MM.1S (cell line): Measurements from ENCODE around the gene IFT122.

Experiments used
- DNase-seq: peaks from one replicate; pipeline ENCODE4 v3.0.0-alpha.2; 2015
- H2AFZ ChIP-seq: fragments of 300-600 bp; sonication (generic); 2 replicates; pipeline ENCODE4 v1.6.0; 2016; ENCODE audit warnings: antibody characterized with exemption, low read length
- H3F3A ChIP-seq: fragments of 300-600 bp; sonication (generic); 2 replicates; pipeline ENCODE4 v1.6.1; 2016; ENCODE audit warnings: mild to moderate bottlenecking, antibody characterized with exemption, low read length, moderate library complexity, mixed read lengths; ENCODE audit not compliant: insufficient read depth
- H3K27ac ChIP-seq: fragments of 300-600 bp; sonication (generic); 2 replicates; pipeline ENCODE4 v1.5.1; 2016; ENCODE audit warnings: mild to moderate bottlenecking, low read length
- H3K27me3 ChIP-seq: fragments of 300-600 bp; sonication (generic); replicated peaks from 2 replicates; pipeline ENCODE4 v1.6.0; 2016; ENCODE audit warnings: low read length; ENCODE audit not compliant: insufficient read depth
- H3K36me3 ChIP-seq: fragments of 300-600 bp; sonication (generic); replicated peaks from 2 replicates; pipeline ENCODE4 v1.6.1; 2016; ENCODE audit warnings: mild to moderate bottlenecking, low read length, mixed read lengths; ENCODE audit not compliant: insufficient read depth
- H3K4me1 ChIP-seq: fragments of 300-600 bp; sonication (generic); 2 replicates; pipeline ENCODE4 v1.6.1; 2016; ENCODE audit warnings: low read length, mixed read lengths
- H3K4me2 ChIP-seq: fragments of 300-600 bp; sonication (generic); 2 replicates; pipeline ENCODE4 v1.6.0; 2016; ENCODE audit warnings: low read depth, low read length
- H3K4me3 ChIP-seq: fragments of 300-600 bp; sonication (generic); 2 replicates; pipeline ENCODE4 v1.5.1; 2016; ENCODE audit warnings: low read length, mixed read lengths
- H3K79me2 ChIP-seq: fragments of 300-600 bp; sonication (generic); 2 replicates; pipeline ENCODE4 v1.6.1; 2016; ENCODE audit warnings: mixed run types, low read length, mixed read lengths
- H3K9ac ChIP-seq: fragments of 300-600 bp; sonication (generic); 2 replicates; pipeline ENCODE4 v1.6.1; 2016; ENCODE audit warnings: low read length, mixed read lengths
- H3K9me2 ChIP-seq: fragments of 300-600 bp; sonication (generic); replicated peaks from 2 replicates; pipeline ENCODE4 v1.6.1; 2016; ENCODE audit warnings: mild to moderate bottlenecking, low read length, mixed read lengths; ENCODE audit not compliant: insufficient read depth
- H3K9me3 ChIP-seq: fragments of 300-600 bp; sonication (generic); replicated peaks from 2 replicates; pipeline ENCODE4 v1.6.1; 2016; ENCODE audit warnings: mild to moderate bottlenecking, low read length, mixed read lengths; ENCODE audit not compliant: insufficient read depth
- H4K20me1 ChIP-seq: fragments of 300-600 bp; sonication (generic); 2 replicates; pipeline ENCODE4 v1.6.1; 2016; ENCODE audit warnings: mild to moderate bottlenecking, low read length, moderate library complexity, mixed read lengths; ENCODE audit not compliant: insufficient read depth
- EZH2 ChIP-seq: fragments of 300-600 bp; sonication (generic); optimal IDR thresholded peaks from 2 replicates; pipeline ENCODE3; 2017; ENCODE audit warnings: low read depth, mild to moderate bottlenecking, antibody characterized with exemption, low read length, mixed read lengths
- EZH2phosphoT487 ChIP-seq: fragments of 300-600 bp; sonication (generic); IDR thresholded peaks from 2 replicates; pipeline ENCODE4 v1.6.1; 2018; ENCODE audit warnings: antibody characterized with exemption, low read length
- TF ChIP-seq, protein P1 (sequence below): fragments of 300-600 bp; sonication (generic); IDR thresholded peaks from 2 replicates; pipeline ENCODE4 v1.5.1; 2016; ENCODE audit warnings: antibody characterized with exemption, low read length, mixed read lengths

Gene IFT122

DNA sequence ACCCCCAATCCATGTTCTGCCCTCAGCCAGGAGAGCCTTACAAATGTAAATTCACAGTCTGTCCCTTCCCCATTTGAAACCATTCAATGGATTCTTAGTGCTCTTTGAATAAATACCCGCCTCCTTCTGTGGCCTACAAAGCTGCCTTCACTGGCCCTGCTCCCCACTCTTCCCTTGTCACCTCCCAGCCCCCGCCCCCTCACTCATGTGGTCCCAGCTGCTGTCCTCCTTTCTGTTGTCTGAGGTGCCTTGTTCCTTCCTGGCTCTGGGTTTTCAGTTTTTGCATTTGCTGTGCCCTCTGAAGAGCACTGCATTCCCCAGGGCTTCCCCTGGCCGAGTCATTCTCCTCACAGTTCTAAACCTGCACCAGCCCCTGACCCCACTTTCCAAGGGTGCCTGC, 14.8 kb upstream of the IFT122 start:
- H3K4me1 ChIP-seq, result peaks cover 12% of the 10 kb centered on the region; the same call in 1 of the 2 replicates
- no peaks in the 10 kb centered on the region for H3K36me3 ChIP-seq
- TF ChIP-seq, protein P1, sequence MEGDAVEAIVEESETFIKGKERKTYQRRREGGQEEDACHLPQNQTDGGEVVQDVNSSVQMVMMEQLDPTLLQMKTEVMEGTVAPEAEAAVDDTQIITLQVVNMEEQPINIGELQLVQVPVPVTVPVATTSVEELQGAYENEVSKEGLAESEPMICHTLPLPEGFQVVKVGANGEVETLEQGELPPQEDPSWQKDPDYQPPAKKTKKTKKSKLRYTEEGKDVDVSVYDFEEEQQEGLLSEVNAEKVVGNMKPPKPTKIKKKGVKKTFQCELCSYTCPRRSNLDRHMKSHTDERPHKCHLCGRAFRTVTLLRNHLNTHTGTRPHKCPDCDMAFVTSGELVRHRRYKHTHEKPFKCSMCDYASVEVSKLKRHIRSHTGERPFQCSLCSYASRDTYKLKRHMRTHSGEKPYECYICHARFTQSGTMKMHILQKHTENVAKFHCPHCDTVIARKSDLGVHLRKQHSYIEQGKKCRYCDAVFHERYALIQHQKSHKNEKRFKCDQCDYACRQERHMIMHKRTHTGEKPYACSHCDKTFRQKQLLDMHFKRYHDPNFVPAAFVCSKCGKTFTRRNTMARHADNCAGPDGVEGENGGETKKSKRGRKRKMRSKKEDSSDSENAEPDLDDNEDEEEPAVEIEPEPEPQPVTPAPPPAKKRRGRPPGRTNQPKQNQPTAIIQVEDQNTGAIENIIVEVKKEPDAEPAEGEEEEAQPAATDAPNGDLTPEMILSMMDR, result no peak
- no peak for TF ChIP-seq EZH2phosphoT487
- TF ChIP-seq EZH2, result no peak
- no peaks in the 10 kb centered on the region for H4K20me1 ChIP-seq
- H3K9me2 ChIP-seq, result no peaks in the 10 kb centered on the region
- no peak overlapping the region for H3K4me3 ChIP-seq
- no peaks in the 10 kb centered on the region for H3K9me3 ChIP-seq
- no peak overlapping the region for H3K4me2 ChIP-seq
- H2AFZ ChIP-seq, result no peak overlapping the region
- H3K27ac ChIP-seq, result no peak overlapping the region
- H3K9ac ChIP-seq, result no peak overlapping the region
- H3F3A ChIP-seq, result peaks cover 14% of the 10 kb centered on the region
- DNase-seq, result no peak
- H3K79me2 ChIP-seq, result no peaks in the 10 kb centered on the region
- H3K27me3 ChIP-seq, result no peaks in the 10 kb centered on the region

GRCh38 chr3:129425619-129426018, 14.4 kb upstream of the IFT122 start:
- no peak overlapping the region for H3K4me3 ChIP-seq
- no peak overlapping the region for H3K27ac ChIP-seq
- H3K4me1 ChIP-seq, result peaks cover 12% of the 10 kb centered on the region; the same call in 1 of the 2 replicates
- no peaks in the 10 kb centered on the region for H3K9me3 ChIP-seq
- no peak overlapping the region for H3K4me2 ChIP-seq
- H3K9me2 ChIP-seq, result no peaks in the 10 kb centered on the region
- H2AFZ ChIP-seq, result no peak overlapping the region
- H3K27me3 ChIP-seq, result no peaks in the 10 kb centered on the region
- H4K20me1 ChIP-seq, result no peaks in the 10 kb centered on the region
- peaks cover 14% of the 10 kb centered on the region for H3F3A ChIP-seq
- no peaks in the 10 kb centered on the region for H3K36me3 ChIP-seq
- no peaks in the 10 kb centered on the region for H3K79me2 ChIP-seq
- no peak overlapping the region for H3K9ac ChIP-seq
- no peak for DNase-seq
- TF ChIP-seq, protein P1, result no peak
- TF ChIP-seq EZH2phosphoT487 (no peak), EZH2 (no peak)

- no peaks in the 10 kb centered on the region for H3K9me2 ChIP-seq
- H3K9me3 ChIP-seq, result no peaks in the 10 kb centered on the region
- H3K27ac ChIP-seq, result no peak overlapping the region
- 0 out of 2 replicates have a peak, but pooled peaks cover under 1% of the 10 kb centered on the region for H3K79me2 ChIP-seq
- H3K4me2 ChIP-seq, result peak overlapping the region; percentile 90
- no peaks in the 10 kb centered on the region for H4K20me1 ChIP-seq
- 0 out of 2 replicates have a peak overlapping the region, but pooled peaks have one; percentile 8 for H3K9ac ChIP-seq
- H2AFZ ChIP-seq, result peak overlapping the region; percentile 12; the same call in 1 of the 2 replicates
- H3K4me1 ChIP-seq, result peaks cover 12% of the 10 kb centered on the region; the same call in 1 of the 2 replicates
- peaks cover 12% of the 10 kb centered on the region; the same call in 1 of the 2 replicates for H3K36me3 ChIP-seq
- H3F3A ChIP-seq, result peaks cover 14% of the 10 kb centered on the region
- TF ChIP-seq EZH2phosphoT487 (no peak), EZH2 (no peak)
- TF ChIP-seq, protein P1, result no peak
- peak overlapping the region; percentile 60 for H3K4me3 ChIP-seq
- no peaks in the 10 kb centered on the region for H3K27me3 ChIP-seq
- DNase-seq, result no peak
Measured at GRCh38 chr3:129428007-129428375, 12.0 kb upstream of the IFT122 start.
